ENCODE measurements around the gene HTR2B.

Gene HTR2B

GRCh38 chr2:231134910-231135655, 10.2 kb upstream of the HTR2B start:
- Histone ChIP-seq H3K4me1 (ENCODE audit: control insufficient read depth in 1 of 2, insufficient read depth in 2 of 2, low read length in 2 of 2) (no peaks in the 10 kb centered on the region), H3K9ac (ENCODE audit: low read depth in 1 of 2, low read length in 2 of 2) (no peak overlapping the region), H3K9me3 (ENCODE audit: control insufficient read depth in 1 of 2, low read length in 2 of 2) (no peaks in the 10 kb centered on the region), H3K27me3 (ENCODE audit: control insufficient read depth in 1 of 2, insufficient read depth in 2 of 2, low read length in 2 of 2) (no peaks in the 10 kb centered on the region), H3K36me3 (ENCODE audit: control insufficient read depth in 1 of 2, insufficient read depth in 2 of 2, low read length in 2 of 2) (peaks cover 0 to 6% of the 10 kb centered on the region in 2 donors), H3K4me3 (ENCODE audit: low read depth in 1 of 2, low read length in 2 of 2) (no peak overlapping the region), H3K27ac (ENCODE audit: low read depth, low read length) (no peak overlapping the region)

GRCh38 chr2:231133365-231134099, 8.7 kb upstream of the HTR2B start:
- H3K27ac ChIP-seq (ENCODE audit: low read depth, low read length): no peak overlapping the region
- no peaks in the 10 kb centered on the region for H3K4me1 ChIP-seq (ENCODE audit: control insufficient read depth in 1 of 2, insufficient read depth in 2 of 2, low read length in 2 of 2)

GRCh38 chr2:231132129-231132528, 7.3 kb upstream of the HTR2B start:
- no peak overlapping the region for H3K4me3 ChIP-seq (ENCODE audit: low read depth in 1 of 2, low read length in 2 of 2)
- no peaks in the 10 kb centered on the region for H3K4me1 ChIP-seq (ENCODE audit: control insufficient read depth in 1 of 2, insufficient read depth in 2 of 2, low read length in 2 of 2)
- no peaks in the 10 kb centered on the region for H3K27me3 ChIP-seq (ENCODE audit: control insufficient read depth in 1 of 2, insufficient read depth in 2 of 2, low read length in 2 of 2)
- H3K36me3 ChIP-seq (ENCODE audit: control insufficient read depth in 1 of 2, insufficient read depth in 2 of 2, low read length in 2 of 2): no peaks in the 10 kb centered on the region
- no peak overlapping the region for H3K9ac ChIP-seq (ENCODE audit: low read depth in 1 of 2, low read length in 2 of 2)
- H3K27ac ChIP-seq (ENCODE audit: low read depth, low read length): no peak overlapping the region
- no peaks in the 10 kb centered on the region for H3K9me3 ChIP-seq (ENCODE audit: control insufficient read depth in 1 of 2, low read length in 2 of 2)

More at GRCh38 chr2:231133365-231134099, 8.7 kb upstream of the HTR2B start:
- Histone ChIP-seq H3K9ac (ENCODE audit: low read depth in 1 of 2, low read length in 2 of 2) (no peak overlapping the region), H3K4me3 (ENCODE audit: low read depth in 1 of 2, low read length in 2 of 2) (no peak overlapping the region), H3K9me3 (ENCODE audit: control insufficient read depth in 1 of 2, low read length in 2 of 2) (no peaks in the 10 kb centered on the region), H3K36me3 (ENCODE audit: control insufficient read depth in 1 of 2, insufficient read depth in 2 of 2, low read length in 2 of 2) (peaks cover 0 to under 1% of the 10 kb centered on the region in 2 donors), H3K27me3 (ENCODE audit: control insufficient read depth in 1 of 2, insufficient read depth in 2 of 2, low read length in 2 of 2) (no peaks in the 10 kb centered on the region)

- Histone ChIP-seq H3K27me3 (ENCODE audit: control insufficient read depth in 1 of 2, insufficient read depth in 2 of 2, low read length in 2 of 2) (no peaks in the 10 kb centered on the region), H3K4me3 (ENCODE audit: low read depth in 1 of 2, low read length in 2 of 2) (no peak overlapping the region), H3K4me1 (ENCODE audit: control insufficient read depth in 1 of 2, insufficient read depth in 2 of 2, low read length in 2 of 2) (no peaks in the 10 kb centered on the region), H3K27ac (ENCODE audit: low read depth, low read length) (no peak overlapping the region), H3K9ac (ENCODE audit: low read depth in 1 of 2, low read length in 2 of 2) (no peak overlapping the region), H3K9me3 (ENCODE audit: control insufficient read depth in 1 of 2, low read length in 2 of 2) (no peaks in the 10 kb centered on the region), H3K36me3 (ENCODE audit: control insufficient read depth in 1 of 2, insufficient read depth in 2 of 2, low read length in 2 of 2) (no peaks in the 10 kb centered on the region)
Measured at GRCh38 chr2:231130336-231131056, 5.7 kb upstream of the HTR2B start.

GRCh38 chr2:231129216-231129615, 4.4 kb upstream of the HTR2B start:
- Histone ChIP-seq H3K27me3 (ENCODE audit: control insufficient read depth in 1 of 2, insufficient read depth in 2 of 2, low read length in 2 of 2) (no peaks in the 10 kb centered on the region), H3K4me1 (ENCODE audit: control insufficient read depth in 1 of 2, insufficient read depth in 2 of 2, low read length in 2 of 2) (peaks cover 0 to 13% of the 10 kb centered on the region in 2 donors), H3K9ac (ENCODE audit: low read depth in 1 of 2, low read length in 2 of 2) (no peak overlapping the region), H3K9me3 (ENCODE audit: control insufficient read depth in 1 of 2, low read length in 2 of 2) (no peaks in the 10 kb centered on the region), H3K4me3 (ENCODE audit: low read depth in 1 of 2, low read length in 2 of 2) (no peak overlapping the region), H3K36me3 (ENCODE audit: control insufficient read depth in 1 of 2, insufficient read depth in 2 of 2, low read length in 2 of 2) (no peaks in the 10 kb centered on the region), H3K27ac (ENCODE audit: low read depth, low read length) (no peak overlapping the region)

- no peaks in the 10 kb centered on the region for H3K36me3 ChIP-seq (ENCODE audit: control insufficient read depth in 1 of 2, insufficient read depth in 2 of 2, low read length in 2 of 2)
- H3K4me3 ChIP-seq (ENCODE audit: low read depth in 1 of 2, low read length in 2 of 2): no peak overlapping the region
- no peaks in the 10 kb centered on the region for H3K27me3 ChIP-seq (ENCODE audit: control insufficient read depth in 1 of 2, insufficient read depth in 2 of 2, low read length in 2 of 2)
- no peaks in the 10 kb centered on the region for H3K9me3 ChIP-seq (ENCODE audit: control insufficient read depth in 1 of 2, low read length in 2 of 2)
- no peak overlapping the region for H3K27ac ChIP-seq (ENCODE audit: low read depth, low read length)
- peaks cover 2 to 19% of the 10 kb centered on the region in 2 donors for H3K4me1 ChIP-seq (ENCODE audit: control insufficient read depth in 1 of 2, insufficient read depth in 2 of 2, low read length in 2 of 2)
- no peak overlapping the region for H3K9ac ChIP-seq (ENCODE audit: low read depth in 1 of 2, low read length in 2 of 2)
Measured at GRCh38 chr2:231128541-231128940, 3.7 kb upstream of the HTR2B start.

GRCh38 chr2:231127936-231128335, 3.1 kb upstream of the HTR2B start:
- Histone ChIP-seq H3K9me3 (ENCODE audit: control insufficient read depth in 1 of 2, low read length in 2 of 2) (no peaks in the 10 kb centered on the region), H3K4me1 (ENCODE audit: control insufficient read depth in 1 of 2, insufficient read depth in 2 of 2, low read length in 2 of 2) (peaks cover 8 to 23% of the 10 kb centered on the region in 2 donors), H3K36me3 (ENCODE audit: control insufficient read depth in 1 of 2, insufficient read depth in 2 of 2, low read length in 2 of 2) (no peaks in the 10 kb centered on the region)

GRCh38 chr2:231127480-231127879, 2.6 kb upstream of the HTR2B start:
- no peaks in the 10 kb centered on the region for H3K9me3 ChIP-seq (ENCODE audit: control insufficient read depth in 1 of 2, low read length in 2 of 2)
- no peaks in the 10 kb centered on the region for H3K27me3 ChIP-seq (ENCODE audit: control insufficient read depth in 1 of 2, insufficient read depth in 2 of 2, low read length in 2 of 2)
- no peaks in the 10 kb centered on the region for H3K36me3 ChIP-seq (ENCODE audit: control insufficient read depth in 1 of 2, insufficient read depth in 2 of 2, low read length in 2 of 2)
- no peak overlapping the region for H3K27ac ChIP-seq (ENCODE audit: low read depth, low read length)
- H3K9ac ChIP-seq (ENCODE audit: low read depth in 1 of 2, low read length in 2 of 2): no peak overlapping the region
- H3K4me1 ChIP-seq (ENCODE audit: control insufficient read depth in 1 of 2, insufficient read depth in 2 of 2, low read length in 2 of 2): peaks cover 11 to 27% of the 10 kb centered on the region in 2 donors
- H3K4me3 ChIP-seq (ENCODE audit: low read depth in 1 of 2, low read length in 2 of 2): no peak overlapping the region

More at GRCh38 chr2:231127936-231128335, 3.1 kb upstream of the HTR2B start:
- no peaks in the 10 kb centered on the region for H3K27me3 ChIP-seq (ENCODE audit: control insufficient read depth in 1 of 2, insufficient read depth in 2 of 2, low read length in 2 of 2)
- no peak overlapping the region for H3K4me3 ChIP-seq (ENCODE audit: low read depth in 1 of 2, low read length in 2 of 2)
- no peak overlapping the region for H3K9ac ChIP-seq (ENCODE audit: low read depth in 1 of 2, low read length in 2 of 2)
- no peak overlapping the region for H3K27ac ChIP-seq (ENCODE audit: low read depth, low read length)

GRCh38 chr2:231126123-231126522, 1.3 kb upstream of the HTR2B start:
- Histone ChIP-seq H3K27me3 (ENCODE audit: control insufficient read depth in 1 of 2, insufficient read depth in 2 of 2, low read length in 2 of 2) (no peaks in the 10 kb centered on the region), H3K36me3 (ENCODE audit: control insufficient read depth in 1 of 2, insufficient read depth in 2 of 2, low read length in 2 of 2) (no peaks in the 10 kb centered on the region), H3K9me3 (ENCODE audit: control insufficient read depth in 1 of 2, low read length in 2 of 2) (no peaks in the 10 kb centered on the region), H3K9ac (ENCODE audit: low read depth in 1 of 2, low read length in 2 of 2) (no peak overlapping the region), H3K27ac (ENCODE audit: low read depth, low read length) (no peak overlapping the region), H3K4me1 (ENCODE audit: control insufficient read depth in 1 of 2, insufficient read depth in 2 of 2, low read length in 2 of 2) (peaks cover 11 to 37% of the 10 kb centered on the region in 2 donors), H3K4me3 (ENCODE audit: low read depth in 1 of 2, low read length in 2 of 2) (no peak overlapping the region)

Measured in duodenal mucosa (tissue), 2 donors.